Aorta (tissue), 5 donors: ENCODE data around the gene VPS39. TPM values are rescaled to one million over a fixed set of nuclear protein-coding genes. Genes with fewer than 3 reads are reported as not detected.
"Not testable (repeated sequence)": the region's sequence is repeated elsewhere in the genome, so short reads cannot be mapped to it uniquely, and the experiment has no call there.

Experiments
- ATAC-seq: fragments of 200-7000 bp; cut with Tn5 transposase; one replicate; pipeline ENCODE4 v1.9.1; 2022; ENCODE audit warnings: moderate library complexity; ENCODE audit not compliant: low FRiP score
- DNase-seq, 2 donors: peaks; one replicate each; pipeline ENCODE4 v3.0.0-alpha.2; 2020
- H3K27ac ChIP-seq, 2 donors: one replicate each; pipeline ENCODE4 v1.5.1; 2013; ENCODE audit warnings: low read length in 2 of 2, mild to moderate bottlenecking in 2 of 2, moderate library complexity in 2 of 2, control low read depth in 1 of 2, inconsistent platforms in 1 of 2, low read depth in 1 of 2
- H3K27me3 ChIP-seq, 2 donors: one replicate each; pipeline ENCODE4 v1.6.1; 2013; ENCODE audit warnings: control low read depth in 1 of 2, low read length in 1 of 2, mild to moderate bottlenecking in 1 of 2, moderate library complexity in 1 of 2; ENCODE audit not compliant: insufficient read depth in 2 of 2, control insufficient read depth in 1 of 2
- H3K36me3 ChIP-seq, 2 donors: one replicate each; pipeline ENCODE4 v1.6.1; 2013; ENCODE audit warnings: control low read depth in 1 of 2, low read length in 1 of 2, mild to moderate bottlenecking in 1 of 2; ENCODE audit not compliant: insufficient read depth in 2 of 2, control insufficient read depth in 1 of 2
- H3K4me1 ChIP-seq, 2 donors: one replicate each; pipeline ENCODE4 v1.6.1; 2013; ENCODE audit warnings: low read length in 2 of 2, control low read depth in 1 of 2, mild to moderate bottlenecking in 1 of 2, moderate library complexity in 1 of 2; ENCODE audit not compliant: insufficient read depth in 2 of 2, control insufficient read depth in 1 of 2
- H3K4me3 ChIP-seq, 2 donors: one replicate each; pipeline ENCODE4 v1.5.1; 2013; ENCODE audit warnings: low read length in 2 of 2, control low read depth in 1 of 2, mild to moderate bottlenecking in 1 of 2
- H3K9me3 ChIP-seq: one replicate; pipeline ENCODE4 v1.6.1; 2013; ENCODE audit warnings: mild to moderate bottlenecking, low read length; ENCODE audit not compliant: control insufficient read depth
- WGBS, 2 donors: extraction: QIAGEN DNeasy Blood & Tissue Kit; methylation state at CpG; one replicate each; pipeline ENCODE4 v1.1.7; 2013; 5-methylcytosine and 5-hydroxymethylcytosine counted together
- intact Hi-C, 2 donors: fragments of 100-400 bp; cut with DNase I; formaldehyde crosslinking; loops; one replicate each; pipeline versions ENCODE4 v1.14.2 to v1.15.0; 2022
- polyA plus RNA-seq, 2 donors: library from polyadenylated mRNA; stranded (reverse); fragments of 200-250 nt; gene quantifications; one replicate each; pipeline ENCODE4 v1.2.3, GENCODE V29; 2013
- total RNA-seq, 2 donors: library from RNA; stranded (reverse); fragmentation: NEBNext Ultra II Directional; extraction: Animal tissue kit (Norgen Biotek cat#: 25700); gene quantifications; one replicate each; pipeline ENCODE4 v1.2.1, GENCODE V29; 2021
- donor health status: healthy with polysubstance abuse.
- donor health status: Bipolar disorder and iron deficiency.
- donor health status: DM: no; HTN: no; CAD: no.
- donor health status: DM: no; HTN: no; CAD: no.
- donor health status: DM: yes; HTN: yes; CAD: no.

The VPS39 gene
- total and polyA plus RNA-seq, 4 donors = 10.5 to 89.4 (median 59.8) TPM

DNA sequence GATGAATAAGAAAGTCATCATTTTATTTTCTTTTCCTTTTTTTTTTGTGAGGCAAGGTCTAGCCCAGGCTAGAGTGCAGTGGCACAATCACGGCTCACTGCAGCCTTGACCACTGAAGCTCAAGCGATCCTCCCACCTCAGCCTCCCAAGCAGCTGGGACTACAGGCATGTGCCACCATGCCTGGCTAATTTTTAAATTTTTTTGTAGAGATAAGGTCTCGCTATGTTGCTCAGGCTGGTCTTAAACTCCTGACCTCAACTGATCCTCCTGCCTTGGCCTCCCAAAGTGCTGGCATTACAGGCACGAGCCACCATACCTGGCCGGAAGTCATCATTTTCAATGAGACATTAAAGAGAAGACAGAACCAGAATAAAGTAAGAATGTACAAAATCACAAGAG, 20.9 kb upstream of the VPS39 start:
- H3K4me1 ChIP-seq, H3K27me3 ChIP-seq, H3K4me3 ChIP-seq, DNase-seq, H3K27ac ChIP-seq, ATAC-seq, intact Hi-C loops, H3K36me3 ChIP-seq, H3K9me3 ChIP-seq: not testable (repeated sequence)
- 90 to 93% methylated on average over 5 of the region's 5 CpGs for WGBS, 2 donors

DNA sequence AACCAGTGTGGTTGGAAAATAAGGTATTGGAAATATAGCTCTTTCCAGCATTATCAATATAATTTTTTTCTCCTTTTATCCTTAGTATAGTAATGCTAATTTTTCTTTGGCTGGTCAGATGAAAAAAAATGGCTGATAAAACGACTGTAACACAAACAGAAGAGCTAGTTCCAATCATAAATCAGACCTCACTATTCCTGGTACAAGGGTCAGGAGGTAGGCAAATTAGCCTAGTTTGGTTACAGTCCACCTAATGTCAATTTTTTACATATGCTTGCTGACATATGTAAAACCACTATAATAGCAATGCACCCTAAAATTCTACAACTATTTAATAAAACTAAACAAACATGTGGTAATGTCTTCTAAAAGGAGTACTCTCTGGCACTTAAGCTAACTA, 19.9 kb upstream of the VPS39 start:
- intact Hi-C loops = no loop called here
- Histone ChIP-seq H3K36me3 (peaks cover 0 to 8% of the 10 kb centered on the region in 2 donors), H3K4me1 (no peaks in the 10 kb centered on the region), H3K27ac (no peak overlapping the region), H3K27me3 (no peaks in the 10 kb centered on the region), H3K9me3 (no peaks in the 10 kb centered on the region), H3K4me3 (no peak overlapping the region)
- 18 to 23% methylated on average over 1 of the region's 1 CpG for WGBS, 2 donors
- DNase-seq (no peak), ATAC-seq (no peak)

DNA sequence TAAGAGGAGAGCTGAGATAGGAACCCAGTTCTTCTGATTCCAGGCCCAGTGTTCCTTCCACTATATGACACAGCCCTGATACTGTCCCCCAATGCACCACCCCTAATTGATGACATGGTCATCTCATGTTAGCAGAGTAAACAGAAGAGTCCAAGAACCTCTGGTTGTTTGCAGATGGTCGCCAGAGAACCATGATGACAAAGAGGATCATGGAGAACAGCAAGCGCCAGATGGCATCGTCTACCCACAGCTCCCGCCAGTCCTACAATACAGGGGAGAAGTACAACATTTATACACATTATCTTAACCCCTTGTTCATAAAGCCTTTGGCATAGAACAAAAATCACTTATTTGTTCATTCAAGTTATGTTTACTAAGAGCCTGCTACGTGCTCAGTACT, 18.5 kb upstream of the VPS39 start:
- Histone ChIP-seq H3K9me3 (no peaks in the 10 kb centered on the region), H3K4me1 (no peaks in the 10 kb centered on the region), H3K36me3 (peaks cover 3 to 8% of the 10 kb centered on the region in 2 donors), H3K27me3 (no peaks in the 10 kb centered on the region), H3K27ac (no peak overlapping the region), H3K4me3 (no peak overlapping the region)
- 95 to 97% methylated on average over 5 of the region's 5 CpGs for WGBS, 2 donors
- intact Hi-C loops = no loop called here
- no peak for DNase-seq
- ATAC-seq = no peak

GRCh38 chr15:42220216-42220615, 12.1 kb upstream of the VPS39 start:
- no peak for ATAC-seq
- 50% methylated on average over 2 of the region's 2 CpGs for WGBS, 2 donors
- H3K4me1 ChIP-seq = no peaks in the 10 kb centered on the region
- H3K4me3 ChIP-seq = no peak overlapping the region
- intact Hi-C loops = no loop called here
- no peak overlapping the region for H3K27ac ChIP-seq
- peaks cover 4 to 8% of the 10 kb centered on the region in 2 donors for H3K36me3 ChIP-seq
- no peaks in the 10 kb centered on the region for H3K9me3 ChIP-seq
- H3K27me3 ChIP-seq = no peaks in the 10 kb centered on the region
- no peak for DNase-seq

DNA sequence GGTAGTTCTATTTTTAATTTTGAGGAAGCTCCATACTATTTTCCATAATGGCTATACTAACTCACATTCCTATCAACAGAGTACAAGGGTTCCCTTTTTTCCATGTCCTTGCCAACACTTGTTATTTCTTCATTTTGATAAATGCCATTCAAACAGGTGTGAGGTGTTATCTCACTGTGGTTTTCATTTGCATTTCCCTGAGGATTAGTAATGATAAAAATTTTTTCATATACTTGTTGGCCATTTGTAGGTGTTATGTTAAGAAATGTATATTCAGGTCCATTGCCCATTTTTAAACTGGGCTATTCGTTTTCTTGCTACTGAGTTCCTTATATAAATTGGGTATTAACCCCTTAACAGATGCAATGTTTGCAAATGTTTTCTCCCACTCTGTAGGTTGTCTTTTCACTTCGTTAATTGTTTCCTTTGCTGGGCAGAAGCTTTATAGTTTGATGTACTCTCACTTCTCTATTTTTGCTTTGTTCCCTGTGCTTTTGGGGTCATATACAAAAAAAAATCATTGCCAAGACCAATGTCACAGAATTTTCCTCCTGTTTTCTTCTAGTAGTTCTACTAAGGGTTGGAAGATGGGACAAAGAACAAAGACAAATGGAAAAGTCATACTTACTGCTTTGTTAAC, 11.0 kb upstream of the VPS39 start:
- intact Hi-C loops = no loop called here

GRCh38 chr15:42217568-42217967, 9.5 kb upstream of the VPS39 start:
- H3K36me3 ChIP-seq = peaks cover 5 to 13% of the 10 kb centered on the region in 2 donors
- no peaks in the 10 kb centered on the region for H3K27me3 ChIP-seq
- H3K9me3 ChIP-seq = no peaks in the 10 kb centered on the region
- H3K27ac ChIP-seq = no peak overlapping the region
- intact Hi-C loops = no loop called here
- no peak overlapping the region for H3K4me3 ChIP-seq
- DNase-seq (no peak), ATAC-seq (no peak)
- H3K4me1 ChIP-seq = no peaks in the 10 kb centered on the region
- WGBS, 2 donors = 79 to 90% methylated on average over 2 of the region's 2 CpGs

More for the DNA sequence above, 11.0 kb upstream of the VPS39 start:
- H3K9me3 ChIP-seq = no peaks in the 10 kb centered on the region
- no peaks in the 10 kb centered on the region for H3K4me1 ChIP-seq
- no peak overlapping the region for H3K27ac ChIP-seq
- 14 to 26% methylated on average over 2 of the region's 2 CpGs for WGBS, 2 donors
- DNase-seq = no peak
- ATAC-seq = no peak
- H3K4me3 ChIP-seq = no peak overlapping the region
- H3K36me3 ChIP-seq = peaks cover 4 to 8% of the 10 kb centered on the region in 2 donors
- no peaks in the 10 kb centered on the region for H3K27me3 ChIP-seq

GRCh38 chr15:42215913-42216829, 8.1 kb upstream of the VPS39 start:
- Histone ChIP-seq H3K9me3 (no peaks in the 10 kb centered on the region), H3K27me3 (no peaks in the 10 kb centered on the region), H3K4me1 (no peaks in the 10 kb centered on the region), H3K4me3 (no peak overlapping the region), H3K27ac (no peak overlapping the region), H3K36me3 (peaks cover 5 to 10% of the 10 kb centered on the region in 2 donors)
- WGBS, 2 donors = 87 to 89% methylated on average over 4 of the region's 4 CpGs
- no peak for ATAC-seq
- DNase-seq = no peak
- intact Hi-C loops = no loop called here

DNA sequence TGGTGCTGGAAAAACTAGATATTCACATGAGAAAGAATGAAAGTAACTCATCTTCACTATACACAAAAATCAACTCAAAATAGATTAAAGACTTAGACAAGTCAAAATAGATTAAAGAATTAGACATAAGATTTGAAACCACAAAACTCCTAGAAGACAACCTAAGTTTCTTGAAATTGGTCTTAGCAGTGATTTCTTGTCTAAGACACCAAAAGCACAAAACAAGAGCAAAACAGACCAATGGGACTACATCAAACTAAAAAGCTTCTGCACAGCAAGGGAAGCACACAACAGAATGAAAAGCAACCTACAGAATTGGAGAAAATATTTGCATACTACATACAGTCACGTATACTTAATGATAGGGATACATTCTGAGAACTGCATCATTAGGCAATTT, 6.5 kb upstream of the VPS39 start:
- WGBS, 2 donors = 75 to 86% methylated on average over 1 of the region's 1 CpG
- intact Hi-C loops = no loop called here
- no peaks in the 10 kb centered on the region for H3K27me3 ChIP-seq
- DNase-seq (no peak), ATAC-seq (no peak)
- peaks cover 8 to 10% of the 10 kb centered on the region in 2 donors for H3K36me3 ChIP-seq
- H3K4me1 ChIP-seq = no peaks in the 10 kb centered on the region
- H3K4me3 ChIP-seq = no peak overlapping the region
- no peaks in the 10 kb centered on the region for H3K9me3 ChIP-seq
- H3K27ac ChIP-seq = no peak overlapping the region

GRCh38 chr15:42213511-42213910, 5.4 kb upstream of the VPS39 start:
- H3K27me3 ChIP-seq = no peaks in the 10 kb centered on the region
- H3K4me1 ChIP-seq = no peaks in the 10 kb centered on the region
- ATAC-seq (no peak), DNase-seq (no peak)
- H3K27ac ChIP-seq = no peak overlapping the region
- H3K9me3 ChIP-seq = no peaks in the 10 kb centered on the region
- H3K4me3 ChIP-seq = no peak overlapping the region
- peaks cover 8 to 10% of the 10 kb centered on the region in 2 donors for H3K36me3 ChIP-seq
- intact Hi-C loops = no loop called here
